ENCODE measurements around the gene FAM3D.
A peak's percentile ranks its signal among the peaks of the same experiment; 100 is the strongest.
"Not testable (repeated sequence)": the region's sequence is repeated elsewhere in the genome, so short reads cannot be mapped to it uniquely, and the experiment has no call there.

Gene FAM3D

GRCh38 chr3:58683001-58683458, 16.5 kb upstream of the FAM3D start:
- no peak for DNase-seq (ENCODE audit: low read depth)

GRCh38 chr3:58681863-58682262, 15.3 kb upstream of the FAM3D start:
- DNase-seq (ENCODE audit: low read depth) = no peak

- no peak for DNase-seq (ENCODE audit: low read depth)
These were observed 14.4 kb upstream of the FAM3D start for GRCh38 chr3:58680879-58681525.

GRCh38 chr3:58679974-58680666, 13.5 kb upstream of the FAM3D start:
- no peak for DNase-seq (ENCODE audit: low read depth)

- peak; percentile 16 for DNase-seq (ENCODE audit: low read depth)
These were observed 12.9 kb upstream of the FAM3D start for GRCh38 chr3:58679446-58679845.

- DNase-seq (ENCODE audit: low read depth) = not testable (repeated sequence)
These were observed 11.8 kb upstream of the FAM3D start for GRCh38 chr3:58678177-58678970.

GRCh38 chr3:58672880-58673279, 6.3 kb upstream of the FAM3D start:
- no peak for DNase-seq (ENCODE audit: low read depth)

GRCh38 chr3:58672451-58672850, 5.9 kb upstream of the FAM3D start:
- DNase-seq (ENCODE audit: low read depth) = no peak

GRCh38 chr3:58670506-58671135, 4.0 kb upstream of the FAM3D start:
- DNase-seq (ENCODE audit: low read depth) = no peak

GRCh38 chr3:58668247-58668646, 1.7 kb upstream of the FAM3D start:
- no peak for DNase-seq (ENCODE audit: low read depth)

GRCh38 chr3:58667704-58668103, 1.1 kb upstream of the FAM3D start:
- DNase-seq (ENCODE audit: low read depth) = no peak

- no peak for DNase-seq (ENCODE audit: low read depth)
These were observed 655 bp upstream of the FAM3D start for GRCh38 chr3:58667229-58667628.

- DNase-seq (ENCODE audit: low read depth) = no peak
These were observed 1.2 kb downstream of the FAM3D start for GRCh38 chr3:58665405-58665804.

- no peak for DNase-seq (ENCODE audit: low read depth)
These were observed 2.0 kb downstream of the FAM3D start for GRCh38 chr3:58664611-58665010.

GRCh38 chr3:58661836-58662420, 4.6 kb downstream of the FAM3D start:
- no peak for DNase-seq (ENCODE audit: low read depth)

GRCh38 chr3:58660998-58661397, 5.6 kb downstream of the FAM3D start:
- DNase-seq (ENCODE audit: low read depth) = no peak

GRCh38 chr3:58659051-58659675, 7.4 kb downstream of the FAM3D start:
- peak; percentile 18 for DNase-seq (ENCODE audit: low read depth)

- DNase-seq (ENCODE audit: low read depth) = no peak
These were observed 8.1 kb downstream of the FAM3D start for GRCh38 chr3:58658508-58658907.

GRCh38 chr3:58657571-58658141, 8.9 kb downstream of the FAM3D start:
- DNase-seq (ENCODE audit: low read depth) = no peak

- DNase-seq (ENCODE audit: low read depth) = no peak
These were observed 9.5 kb downstream of the FAM3D start for GRCh38 chr3:58657036-58657520.

GRCh38 chr3:58656631-58657030, 9.9 kb downstream of the FAM3D start:
- no peak for DNase-seq (ENCODE audit: low read depth)
